Ascending aorta (tissue), 2 donors: Measurements from ENCODE around the gene SPTLC1. TPM values are rescaled to one million over a fixed set of nuclear protein-coding genes. Genes with fewer than 3 reads are reported as not detected.
A peak's percentile ranks its signal among the peaks of the same experiment; 100 is the strongest.
"Not testable (repeated sequence)": the region's sequence is repeated elsewhere in the genome, so short reads cannot be mapped to it uniquely, and the experiment has no call there.

Experiments used
- DNase-seq, 2 donors: peaks; one replicate each; pipeline ENCODE4 v3.0.0-alpha.2; 2019; ENCODE audit warnings: low spot score in 2 of 2
- H3K27ac ChIP-seq, 2 donors: fragments of 200-600 bp; sonication (generic); one replicate each; pipeline ENCODE4 v1.5.1; 2016 to 2017; ENCODE audit warnings: mild to moderate bottlenecking in 1 of 2
- H3K27me3 ChIP-seq: fragments of 200-600 bp; sonication (generic); one replicate; pipeline ENCODE4 v1.5.1; 2017
- H3K36me3 ChIP-seq, 2 donors: fragments of 200-600 bp; sonication (generic); one replicate each; pipeline ENCODE4 v1.5.1; 2016
- H3K4me1 ChIP-seq, 2 donors: fragments of 200-600 bp; sonication (generic); one replicate each; pipeline ENCODE4 v1.5.1; 2016 to 2017; ENCODE audit warnings: mild to moderate bottlenecking in 1 of 2
- H3K4me3 ChIP-seq, 2 donors: fragments of 200-600 bp; sonication (generic); one replicate each; pipeline ENCODE4 v1.5.1; 2016 to 2017; ENCODE audit warnings: mild to moderate bottlenecking in 1 of 2
- H3K9me3 ChIP-seq, 2 donors: fragments of 200-600 bp; sonication (generic); one replicate each; pipeline ENCODE4 v1.5.1; 2016
- intact Hi-C: fragments of 100-400 bp; cut with DNase I; formaldehyde crosslinking; loops from one replicate; pipeline ENCODE4 v1.15.1; 2023
- total RNA-seq: library from RNA; depleted of rRNA; stranded (reverse); fragments of >200 nt; gene quantifications from one replicate; pipeline ENCODE4 v1.1.0, GENCODE V29; 2016
- TF ChIP-seq, protein P1 (sequence below), 3 experiments: fragments of 200-600 bp in 2 of 3; fragments of 450-650 bp in 1 of 3; sonication (generic) in 2 of 3; IDR thresholded peaks; one replicate each; pipeline ENCODE4 v1.5.1; 2016 to 2019; ENCODE audit warnings: antibody characterized with exemption in 3 of 3, mild to moderate bottlenecking in 1 of 3, moderate library complexity in 1 of 3

SPTLC1 gene
- total RNA-seq, 1 donor from 2014 or later, result 48.0 TPM

DNA sequence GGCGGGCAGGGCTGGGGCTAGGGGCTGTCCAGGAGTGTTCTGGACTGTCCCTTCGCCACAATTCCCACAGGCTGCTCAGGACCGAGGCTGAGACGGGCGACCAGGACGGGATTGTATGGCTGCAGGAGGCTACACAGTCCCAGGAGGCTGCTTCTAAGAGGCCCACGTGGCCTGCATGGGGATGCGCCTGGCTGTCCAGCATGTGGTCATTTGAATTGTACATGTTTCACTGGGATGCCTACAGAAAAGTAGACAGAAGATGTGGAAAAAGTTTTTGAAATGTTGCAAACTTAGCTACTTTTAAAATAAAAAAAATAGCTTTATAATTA lies 32.6 kb upstream of the SPTLC1 start:
- H3K4me3 ChIP-seq, result no peak overlapping the region
- no peaks in the 10 kb centered on the region for H3K27me3 ChIP-seq
- DNase-seq, result no peak
- H3K27ac ChIP-seq, result peak overlapping the region; percentile 50 to 64
- TF ChIP-seq, protein P1, sequence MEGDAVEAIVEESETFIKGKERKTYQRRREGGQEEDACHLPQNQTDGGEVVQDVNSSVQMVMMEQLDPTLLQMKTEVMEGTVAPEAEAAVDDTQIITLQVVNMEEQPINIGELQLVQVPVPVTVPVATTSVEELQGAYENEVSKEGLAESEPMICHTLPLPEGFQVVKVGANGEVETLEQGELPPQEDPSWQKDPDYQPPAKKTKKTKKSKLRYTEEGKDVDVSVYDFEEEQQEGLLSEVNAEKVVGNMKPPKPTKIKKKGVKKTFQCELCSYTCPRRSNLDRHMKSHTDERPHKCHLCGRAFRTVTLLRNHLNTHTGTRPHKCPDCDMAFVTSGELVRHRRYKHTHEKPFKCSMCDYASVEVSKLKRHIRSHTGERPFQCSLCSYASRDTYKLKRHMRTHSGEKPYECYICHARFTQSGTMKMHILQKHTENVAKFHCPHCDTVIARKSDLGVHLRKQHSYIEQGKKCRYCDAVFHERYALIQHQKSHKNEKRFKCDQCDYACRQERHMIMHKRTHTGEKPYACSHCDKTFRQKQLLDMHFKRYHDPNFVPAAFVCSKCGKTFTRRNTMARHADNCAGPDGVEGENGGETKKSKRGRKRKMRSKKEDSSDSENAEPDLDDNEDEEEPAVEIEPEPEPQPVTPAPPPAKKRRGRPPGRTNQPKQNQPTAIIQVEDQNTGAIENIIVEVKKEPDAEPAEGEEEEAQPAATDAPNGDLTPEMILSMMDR (IDR thresholded peaks at IDR 0.05), result no peak
- H3K36me3 ChIP-seq, result no peaks in the 10 kb centered on the region
- no peaks in the 10 kb centered on the region for H3K4me1 ChIP-seq
- no peaks in the 10 kb centered on the region for H3K9me3 ChIP-seq
- intact Hi-C loops, result loop anchor here (10.0 kb wide), 1 partner anchor 527 kb away; the partner anchor contains the start of gene IPPK

DNA sequence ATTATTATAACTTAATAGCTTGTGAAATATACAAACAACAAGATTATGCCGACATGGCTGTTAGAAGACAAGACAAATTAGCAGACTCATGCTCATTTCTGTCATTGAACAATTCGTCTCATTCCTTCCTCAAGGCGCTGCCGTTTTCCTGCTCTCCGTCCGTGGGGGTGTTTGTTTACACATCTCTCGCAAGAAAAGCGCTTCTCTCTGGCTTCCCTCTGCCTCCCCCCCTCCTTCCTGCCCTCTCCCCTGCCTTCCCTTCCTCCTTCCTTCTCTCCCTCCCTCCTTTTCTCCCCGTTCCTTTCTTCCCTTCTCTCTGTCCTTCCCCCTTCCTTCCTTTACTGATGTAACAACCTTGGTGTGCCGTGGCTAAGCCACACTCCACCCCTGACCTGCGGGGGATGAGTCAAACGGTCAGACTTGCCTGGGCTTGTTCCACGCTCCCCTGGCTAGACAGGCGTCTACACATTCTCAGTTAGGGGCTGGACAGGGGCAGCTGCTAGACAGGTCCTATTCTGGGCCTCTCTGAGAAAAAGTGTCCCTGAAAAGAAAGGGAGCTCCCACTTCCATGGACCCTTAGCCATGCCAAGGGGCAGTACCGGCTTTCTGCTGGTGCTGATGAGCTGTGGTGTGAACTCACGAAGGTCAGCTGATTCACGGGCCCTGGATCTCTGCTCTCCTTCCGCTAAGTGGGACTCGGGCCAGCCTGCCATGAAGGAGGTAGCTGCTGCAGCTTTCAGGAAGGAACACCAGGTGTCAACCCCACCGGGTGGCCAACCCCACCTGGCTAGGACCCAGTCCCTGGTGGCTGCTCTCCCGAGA lies 32.0 kb upstream of the SPTLC1 start:
- H3K36me3 ChIP-seq, result no peaks in the 10 kb centered on the region
- H3K27me3 ChIP-seq, result no peaks in the 10 kb centered on the region
- peak overlapping the region in 1 of 2 donors; percentile 13 for H3K4me3 ChIP-seq
- peak in 1 of 2 donors; percentile 75 for DNase-seq
- intact Hi-C loops, result loop anchor here (10.0 kb wide), 1 partner anchor 528 kb away; the partner anchor contains the start of gene IPPK
- H3K4me1 ChIP-seq, result no peaks in the 10 kb centered on the region
- TF ChIP-seq, protein P1 (IDR thresholded peaks at IDR 0.05), result no peak
- H3K27ac ChIP-seq, result peak overlapping the region; percentile 50 to 64
- H3K9me3 ChIP-seq, result no peaks in the 10 kb centered on the region

DNA sequence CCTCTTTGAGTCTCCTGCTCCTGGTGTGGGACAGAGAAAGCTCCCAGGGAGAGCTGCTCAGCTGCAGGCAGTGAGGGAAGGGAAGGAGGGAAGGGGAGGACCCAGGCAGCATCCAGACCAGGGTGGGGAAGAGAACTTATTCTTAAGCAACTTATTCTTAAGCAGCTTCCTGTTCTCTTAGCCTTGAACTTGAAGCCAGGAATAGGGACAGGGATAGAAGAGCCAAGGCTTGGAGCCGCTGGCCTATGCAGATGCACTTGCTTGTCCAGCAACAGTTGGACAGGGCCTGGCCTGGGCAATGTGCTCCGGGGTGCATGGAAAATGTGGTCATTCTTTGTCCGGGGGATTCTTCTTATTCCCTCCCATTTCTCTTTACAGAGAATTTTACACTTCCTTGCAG lies 31.4 kb upstream of the SPTLC1 start:
- Histone ChIP-seq H3K27ac (peak overlapping the region; percentile 21 to 64), H3K4me3 (peak overlapping the region in 1 of 2 donors; percentile 13), H3K9me3 (no peaks in the 10 kb centered on the region), H3K4me1 (no peaks in the 10 kb centered on the region), H3K36me3 (no peaks in the 10 kb centered on the region), H3K27me3 (no peaks in the 10 kb centered on the region)
- TF ChIP-seq, protein P1 (IDR thresholded peaks at IDR 0.05), result no peak
- no peak for DNase-seq
- intact Hi-C loops, result loop anchor here (10.0 kb wide), 1 partner anchor 528 kb away; the partner anchor contains the start of gene IPPK

DNA sequence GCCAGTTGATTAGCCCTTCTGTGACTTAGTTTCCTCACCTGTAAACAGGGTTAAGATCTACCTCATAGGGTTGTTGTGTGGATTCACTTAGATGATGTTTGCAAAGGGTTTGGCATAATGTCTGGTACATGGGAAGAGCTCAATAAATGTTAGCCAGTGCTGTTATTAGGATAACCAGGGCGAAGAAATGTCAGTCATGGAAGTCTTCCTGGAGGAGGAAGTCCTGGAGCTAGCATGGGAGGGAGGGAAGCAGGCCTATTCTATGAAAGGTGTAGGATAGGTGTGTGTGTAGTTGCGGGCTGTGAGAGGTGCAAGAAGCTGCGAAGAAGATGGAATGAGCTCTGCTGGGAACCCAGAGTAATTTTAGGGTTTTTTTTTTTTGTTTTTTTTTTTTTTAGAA lies 30.6 kb upstream of the SPTLC1 start:
- not testable (repeated sequence) for DNase-seq, H3K4me3 ChIP-seq, H3K27ac ChIP-seq, H3K27me3 ChIP-seq, H3K9me3 ChIP-seq, H3K4me1 ChIP-seq, H3K36me3 ChIP-seq
- intact Hi-C loops, result loop anchor here (10.0 kb wide), 1 partner anchor 529 kb away; the partner anchor contains the start of gene IPPK

DNA sequence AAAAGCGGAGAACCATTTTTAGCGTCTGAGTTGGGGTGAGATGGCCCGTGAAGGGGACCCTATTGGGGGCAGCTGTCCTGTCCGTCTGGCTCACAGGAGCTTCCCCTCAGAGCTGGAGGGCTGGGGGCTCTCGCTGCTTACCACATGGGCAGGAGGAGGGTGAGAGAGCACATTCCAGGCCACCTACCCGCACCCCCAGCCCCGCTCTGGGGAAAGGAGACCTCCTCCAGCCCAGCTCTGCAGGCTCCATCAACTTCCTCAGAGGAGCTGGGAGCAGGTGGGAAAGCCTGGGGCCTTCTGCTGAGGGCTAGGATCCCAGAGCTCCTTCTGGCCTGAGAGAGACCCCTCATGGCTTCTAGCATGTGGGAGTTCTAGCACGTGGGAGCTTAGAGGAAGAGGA lies 27.1 kb upstream of the SPTLC1 start:
- H3K27ac ChIP-seq, result peak overlapping the region in 1 of 2 donors; percentile 2
- no peaks in the 10 kb centered on the region for H3K9me3 ChIP-seq
- DNase-seq, result no peak
- intact Hi-C loops, result loop anchor here (10.0 kb wide), 1 partner anchor 532 kb away; the partner anchor contains the start of gene IPPK
- TF ChIP-seq, protein P1 (IDR thresholded peaks at IDR 0.05), result no peak
- no peaks in the 10 kb centered on the region for H3K27me3 ChIP-seq
- no peak overlapping the region for H3K4me3 ChIP-seq
- no peaks in the 10 kb centered on the region for H3K36me3 ChIP-seq
- H3K4me1 ChIP-seq, result peaks cover 0 to 6% of the 10 kb centered on the region in 2 donors
